ENCODE measurements around the gene ZNF211.

The ZNF211 gene

DNA sequence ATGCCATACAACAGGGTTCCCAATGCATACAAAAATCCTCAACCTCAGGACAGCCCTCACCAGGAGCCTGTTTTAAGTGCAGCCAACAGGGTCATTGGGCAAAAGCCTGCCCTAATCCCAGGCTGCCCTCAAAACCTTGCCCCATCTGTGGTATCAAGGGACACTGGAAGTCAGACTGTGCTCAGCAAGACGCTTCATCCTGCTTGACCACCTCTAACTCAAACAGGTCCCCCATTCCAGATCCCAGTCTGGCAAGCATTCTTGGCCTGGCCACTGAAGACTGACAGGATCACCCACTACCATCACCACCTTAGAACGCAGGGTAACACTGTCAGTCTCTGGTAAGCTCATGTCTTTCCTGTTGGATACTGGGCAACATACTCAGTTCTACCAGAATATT is 20.7 kb downstream of the ZNF211 start:
- H3K36me3 ChIP-seq (replicated peaks; ENCODE audit: insufficient read depth, low read length), result no peaks in the 10 kb centered on the region
- H3K9me3 ChIP-seq (replicated peaks; ENCODE audit: insufficient read depth, low read length), result no peaks in the 10 kb centered on the region
- H3K4me1 ChIP-seq (ENCODE audit: low read length), result no peaks in the 10 kb centered on the region
- H3K9ac ChIP-seq (ENCODE audit: low read length), result no peak overlapping the region
- no peak overlapping the region for H2AFZ ChIP-seq (ENCODE audit: low read length)
- TF ChIP-seq EZH2 (optimal IDR thresholded peaks at IDR 0.05; ENCODE audit: low read depth, low read length), result no peak
- TF ChIP-seq, protein P1, sequence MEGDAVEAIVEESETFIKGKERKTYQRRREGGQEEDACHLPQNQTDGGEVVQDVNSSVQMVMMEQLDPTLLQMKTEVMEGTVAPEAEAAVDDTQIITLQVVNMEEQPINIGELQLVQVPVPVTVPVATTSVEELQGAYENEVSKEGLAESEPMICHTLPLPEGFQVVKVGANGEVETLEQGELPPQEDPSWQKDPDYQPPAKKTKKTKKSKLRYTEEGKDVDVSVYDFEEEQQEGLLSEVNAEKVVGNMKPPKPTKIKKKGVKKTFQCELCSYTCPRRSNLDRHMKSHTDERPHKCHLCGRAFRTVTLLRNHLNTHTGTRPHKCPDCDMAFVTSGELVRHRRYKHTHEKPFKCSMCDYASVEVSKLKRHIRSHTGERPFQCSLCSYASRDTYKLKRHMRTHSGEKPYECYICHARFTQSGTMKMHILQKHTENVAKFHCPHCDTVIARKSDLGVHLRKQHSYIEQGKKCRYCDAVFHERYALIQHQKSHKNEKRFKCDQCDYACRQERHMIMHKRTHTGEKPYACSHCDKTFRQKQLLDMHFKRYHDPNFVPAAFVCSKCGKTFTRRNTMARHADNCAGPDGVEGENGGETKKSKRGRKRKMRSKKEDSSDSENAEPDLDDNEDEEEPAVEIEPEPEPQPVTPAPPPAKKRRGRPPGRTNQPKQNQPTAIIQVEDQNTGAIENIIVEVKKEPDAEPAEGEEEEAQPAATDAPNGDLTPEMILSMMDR (IDR thresholded peaks at IDR 0.05; ENCODE audit: low read length), result no peak
- H3K9me2 ChIP-seq (replicated peaks; ENCODE audit: insufficient read depth, low read length), result no peaks in the 10 kb centered on the region
- H4K20me1 ChIP-seq (ENCODE audit: insufficient read depth, low read length), result no peaks in the 10 kb centered on the region
- DNase-seq, result no peak
- H3K27ac ChIP-seq (ENCODE audit: low read length), result no peak overlapping the region
- no peaks in the 10 kb centered on the region for H3F3A ChIP-seq (ENCODE audit: insufficient read depth, low read length)
- H3K79me2 ChIP-seq (ENCODE audit: low read length), result no peaks in the 10 kb centered on the region
- no peak overlapping the region for H3K4me2 ChIP-seq (ENCODE audit: low read depth, low read length)
- H3K4me3 ChIP-seq (ENCODE audit: low read length), result no peak overlapping the region
- no peaks in the 10 kb centered on the region for H3K27me3 ChIP-seq (replicated peaks; ENCODE audit: insufficient read depth, low read length)

DNA sequence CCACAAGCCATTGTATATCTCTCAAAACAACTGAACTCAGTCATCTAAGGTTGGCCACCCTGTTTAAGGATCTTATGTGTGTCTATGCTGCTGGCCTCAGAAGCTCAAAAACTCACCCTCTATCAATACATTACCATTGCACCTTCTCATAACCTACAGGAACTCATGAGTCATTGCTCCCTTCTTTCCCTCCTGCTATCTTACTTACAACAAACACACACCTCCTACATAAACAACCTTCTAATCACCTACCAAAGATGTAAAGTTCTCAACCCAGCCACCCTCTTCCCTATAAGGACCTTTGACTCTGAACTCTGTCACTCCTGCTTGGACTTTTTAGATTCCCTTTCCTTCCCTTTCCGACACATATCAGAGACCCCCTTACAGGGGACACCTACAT is 22.5 kb downstream of the ZNF211 start:
- Histone ChIP-seq H3K9me3 (replicated peaks; ENCODE audit: insufficient read depth, low read length) (no peaks in the 10 kb centered on the region), H3K4me2 (ENCODE audit: low read depth, low read length) (no peak overlapping the region), H4K20me1 (ENCODE audit: insufficient read depth, low read length) (no peaks in the 10 kb centered on the region), H3K9ac (ENCODE audit: low read length) (no peak overlapping the region), H3K27ac (ENCODE audit: low read length) (no peak overlapping the region), H3K4me1 (ENCODE audit: low read length) (no peaks in the 10 kb centered on the region), H3K9me2 (replicated peaks; ENCODE audit: insufficient read depth, low read length) (no peaks in the 10 kb centered on the region), H3F3A (ENCODE audit: insufficient read depth, low read length) (no peaks in the 10 kb centered on the region), H3K4me3 (ENCODE audit: low read length) (no peak overlapping the region), H2AFZ (ENCODE audit: low read length) (no peak overlapping the region), H3K27me3 (replicated peaks; ENCODE audit: insufficient read depth, low read length) (no peaks in the 10 kb centered on the region), H3K79me2 (ENCODE audit: low read length) (no peaks in the 10 kb centered on the region), H3K36me3 (replicated peaks; ENCODE audit: insufficient read depth, low read length) (no peaks in the 10 kb centered on the region)
- DNase-seq, result no peak
- TF ChIP-seq EZH2phosphoT487 (IDR thresholded peaks at IDR 0.05; ENCODE audit: low read length) (no peak), EZH2 (optimal IDR thresholded peaks at IDR 0.05; ENCODE audit: low read depth, low read length) (no peak)
- TF ChIP-seq, protein P1 (IDR thresholded peaks at IDR 0.05; ENCODE audit: low read length), result no peak

DNA sequence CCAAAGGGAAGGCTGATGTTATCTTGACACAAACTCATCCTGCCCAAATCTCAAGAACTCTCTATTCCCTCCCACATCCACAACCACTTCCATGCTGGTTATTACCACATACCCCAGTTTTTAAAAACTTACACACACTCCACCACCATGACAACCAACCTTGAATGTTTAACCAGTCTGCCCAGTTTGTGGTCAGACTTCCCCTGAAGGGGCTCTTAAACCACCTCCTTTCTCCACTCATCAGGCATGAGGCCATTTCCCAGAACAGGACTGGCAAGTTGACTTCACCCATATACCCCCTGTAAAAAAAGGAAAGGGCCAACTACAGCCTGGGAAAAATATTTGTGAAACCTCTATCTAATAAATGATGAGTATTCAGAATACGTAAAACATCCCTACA is 23.4 kb downstream of the ZNF211 start:
- Histone ChIP-seq H3K4me2 (ENCODE audit: low read depth, low read length) (no peak overlapping the region), H3K27ac (ENCODE audit: low read length) (no peak overlapping the region), H2AFZ (ENCODE audit: low read length) (no peak overlapping the region), H3K9me3 (replicated peaks; ENCODE audit: insufficient read depth, low read length) (no peaks in the 10 kb centered on the region), H3K36me3 (replicated peaks; ENCODE audit: insufficient read depth, low read length) (no peaks in the 10 kb centered on the region), H3K9me2 (replicated peaks; ENCODE audit: insufficient read depth, low read length) (no peaks in the 10 kb centered on the region), H4K20me1 (ENCODE audit: insufficient read depth, low read length) (no peaks in the 10 kb centered on the region), H3F3A (ENCODE audit: insufficient read depth, low read length) (no peaks in the 10 kb centered on the region), H3K79me2 (ENCODE audit: low read length) (no peaks in the 10 kb centered on the region), H3K27me3 (replicated peaks; ENCODE audit: insufficient read depth, low read length) (no peaks in the 10 kb centered on the region), H3K4me1 (ENCODE audit: low read length) (no peaks in the 10 kb centered on the region), H3K4me3 (ENCODE audit: low read length) (no peak overlapping the region), H3K9ac (ENCODE audit: low read length) (no peak overlapping the region)
- no peak for DNase-seq
- TF ChIP-seq EZH2phosphoT487 (IDR thresholded peaks at IDR 0.05; ENCODE audit: low read length), result no peak
- TF ChIP-seq, protein P1 (IDR thresholded peaks at IDR 0.05; ENCODE audit: low read length), result no peak
- TF ChIP-seq EZH2 (optimal IDR thresholded peaks at IDR 0.05; ENCODE audit: low read depth, low read length), result no peak

Measured in MM.1S (cell line).